Lower leg skin (tissue), 3 donors: Measurements from ENCODE around the gene LRBA.

Source experiments
- CTCF ChIP-seq, 3 donors: fragments of 450-650 bp; IDR thresholded peaks; one replicate each; pipeline ENCODE4 v1.5.1; 2016; ENCODE audit warnings: antibody characterized with exemption in 3 of 3, mild to moderate bottlenecking in 3 of 3, moderate library complexity in 2 of 3
- POLR2A ChIP-seq, 2 donors: fragments of 450-650 bp; IDR thresholded peaks; one replicate each; pipeline ENCODE4 v1.6.1; 2016 to 2017; ENCODE audit warnings: antibody characterized with exemption in 2 of 2, mild to moderate bottlenecking in 1 of 2, moderate library complexity in 1 of 2

- TF ChIP-seq CTCF (IDR thresholded peaks at IDR 0.05) (no peak), POLR2A (IDR thresholded peaks at IDR 0.05) (no peak)
Observed at GRCh38 chr4:150938417-150938816, 76.7 kb downstream of the LRBA start.
